Measurements from ENCODE around the gene CHI3L2. TPM values are rescaled to one million over a fixed set of nuclear protein-coding genes. Genes with fewer than 3 reads are reported as not detected.

The CHI3L2 gene
- total RNA-seq, 2 donors from 2014 or later = 9.0 to 10.6 TPM

- DNase-seq (no peak), ATAC-seq (replicated peaks in 1 of 2) (no peak)
- H3K27me3 Mint-ChIP-seq (ENCODE audit: low read depth) = no peaks in the 10 kb centered on the region
- no peak overlapping the region for H3K27ac Mint-ChIP-seq
- no peak overlapping the region for H3K4me3 Mint-ChIP-seq
- H3K36me3 Mint-ChIP-seq (ENCODE audit: insufficient read depth in 2 of 2) = peaks cover 0 to 9% of the 10 kb centered on the region in 2 donors
- peaks cover 17% of the 10 kb centered on the region for H3K4me1 Mint-ChIP-seq (ENCODE audit: low read depth)
- H3K9me3 Mint-ChIP-seq = peaks cover 4% of the 10 kb centered on the region in 2 donors
These were observed 53.9 kb downstream of the CHI3L2 start for GRCh38 chr1:111281411-111281810.

- ATAC-seq (replicated peaks in 1 of 2) (no peak), DNase-seq (no peak)
- Mint-ChIP-seq H3K4me1 (ENCODE audit: low read depth) (peaks cover 7% of the 10 kb centered on the region), H3K27me3 (ENCODE audit: low read depth) (no peaks in the 10 kb centered on the region), H3K27ac (no peak overlapping the region), H3K36me3 (ENCODE audit: insufficient read depth in 2 of 2) (peaks cover 0 to under 1% of the 10 kb centered on the region in 2 donors), H3K9me3 (peaks cover 0 to 2% of the 10 kb centered on the region in 2 donors), H3K4me3 (no peak overlapping the region)
These were observed 56.3 kb downstream of the CHI3L2 start for GRCh38 chr1:111283838-111284237.

- Mint-ChIP-seq H3K27me3 (ENCODE audit: low read depth) (no peaks in the 10 kb centered on the region), H3K36me3 (ENCODE audit: insufficient read depth in 2 of 2) (no peaks in the 10 kb centered on the region), H3K4me3 (no peak overlapping the region), H3K27ac (no peak overlapping the region), H3K4me1 (ENCODE audit: low read depth) (no peaks in the 10 kb centered on the region), H3K9me3 (peaks cover 0 to under 1% of the 10 kb centered on the region in 2 donors)
- DNase-seq = no peak
- ATAC-seq (replicated peaks in 1 of 2) = no peak
These were observed 58.4 kb downstream of the CHI3L2 start for GRCh38 chr1:111285879-111286278.

GRCh38 chr1:111286912-111287311 is 59.4 kb downstream of the CHI3L2 start:
- peaks cover 3 to 4% of the 10 kb centered on the region in 2 donors for H3K9me3 Mint-ChIP-seq
- no peaks in the 10 kb centered on the region for H3K4me1 Mint-ChIP-seq (ENCODE audit: low read depth)
- DNase-seq (no peak), ATAC-seq (replicated peaks in 1 of 2) (no peak)
- H3K27ac Mint-ChIP-seq = no peak overlapping the region
- no peaks in the 10 kb centered on the region for H3K27me3 Mint-ChIP-seq (ENCODE audit: low read depth)
- no peaks in the 10 kb centered on the region for H3K36me3 Mint-ChIP-seq (ENCODE audit: insufficient read depth in 2 of 2)
- no peak overlapping the region for H3K4me3 Mint-ChIP-seq

- DNase-seq (no peak), ATAC-seq (replicated peaks in 1 of 2) (no peak)
These were observed 61.9 kb downstream of the CHI3L2 start for GRCh38 chr1:111289371-111289770.

GRCh38 chr1:111290104-111290503 is 62.6 kb downstream of the CHI3L2 start:
- H3K27ac Mint-ChIP-seq = no peak overlapping the region
- H3K4me1 Mint-ChIP-seq (ENCODE audit: low read depth) = peaks cover 8% of the 10 kb centered on the region
- peaks cover 3 to 4% of the 10 kb centered on the region in 2 donors for H3K9me3 Mint-ChIP-seq
- no peaks in the 10 kb centered on the region for H3K36me3 Mint-ChIP-seq (ENCODE audit: insufficient read depth in 2 of 2)
- DNase-seq (no peak), ATAC-seq (replicated peaks in 1 of 2) (no peak)
- no peak overlapping the region for H3K4me3 Mint-ChIP-seq
- no peaks in the 10 kb centered on the region for H3K27me3 Mint-ChIP-seq (ENCODE audit: low read depth)

More at GRCh38 chr1:111289371-111289770, 61.9 kb downstream of the CHI3L2 start:
- peaks cover 3 to 4% of the 10 kb centered on the region in 2 donors for H3K9me3 Mint-ChIP-seq
- no peaks in the 10 kb centered on the region for H3K36me3 Mint-ChIP-seq (ENCODE audit: insufficient read depth in 2 of 2)
- H3K27ac Mint-ChIP-seq = no peak overlapping the region
- no peak overlapping the region for H3K4me3 Mint-ChIP-seq
- H3K4me1 Mint-ChIP-seq (ENCODE audit: low read depth) = peaks cover 1% of the 10 kb centered on the region
- no peaks in the 10 kb centered on the region for H3K27me3 Mint-ChIP-seq (ENCODE audit: low read depth)

- no peaks in the 10 kb centered on the region for H3K36me3 Mint-ChIP-seq (ENCODE audit: insufficient read depth in 2 of 2)
- peaks cover 3 to 4% of the 10 kb centered on the region in 2 donors for H3K9me3 Mint-ChIP-seq
- ATAC-seq (replicated peaks in 1 of 2) (no peak), DNase-seq (no peak)
- no peak within 1 kb of the TSS for H3K4me3 Mint-ChIP-seq
- H3K27ac Mint-ChIP-seq = no peak within 1 kb of the TSS
- peaks cover 9% of the 10 kb centered on the region for H3K4me1 Mint-ChIP-seq (ENCODE audit: low read depth)
- no peaks in the 10 kb centered on the region for H3K27me3 Mint-ChIP-seq (ENCODE audit: low read depth)
These were observed 63.1 kb downstream of the CHI3L2 start, which contains the start of gene CHIA for GRCh38 chr1:111290630-111291029. CHIA (plus strand) TSS chr1:111290851; CDS start chr1:111310468, 19,617 bp downstream.

Other genes with a start within 250 kb of the CHI3L2 start
- 10 to 100 TPM; 73.3 to 89.4 TPM for gene DRAM2, start 87.6 kb upstream of the CHI3L2 start, total RNA-seq
- gene CEPT1, start 87.5 kb upstream of the CHI3L2 start, total RNA-seq = 10 to 100 TPM; 44.5 to 50.4 TPM
- 100 to 1,000 TPM; 134 to 165 TPM for gene DENND2D, start 27.1 kb upstream of the CHI3L2 start, total RNA-seq
- gene CHIA, start 63.1 kb downstream of the CHI3L2 start, total RNA-seq = not detected
- gene OVGP1, start 200.0 kb downstream of the CHI3L2 start, total RNA-seq = 1 to 10 TPM; 5.1 to 7.2 TPM
- gene WDR77, start 221.5 kb downstream of the CHI3L2 start, total RNA-seq = 10 to 100 TPM; 15.7 to 21.5 TPM
- gene ATP5PB, start 221.8 kb downstream of the CHI3L2 start, total RNA-seq = 100 to 1,000 TPM; 203 to 245 TPM
- 10 to 100 TPM; 11.4 to 11.7 TPM for gene C1orf162, start 246.3 kb downstream of the CHI3L2 start, total RNA-seq

All from activated T-cell treated with anti-CD3 and anti-CD28 coated beads, Interleukin-2, amount 50 U/mL, for 72 hours (primary cell).